ENCODE results near the gene PRAC1.
"Not testable (repeated sequence)": the region's sequence is repeated elsewhere in the genome, so short reads cannot be mapped to it uniquely, and the experiment has no call there.

The PRAC1 gene

GRCh38 chr17:48726916-48727286 lies 4.6 kb upstream of the PRAC1 start:
- DNase-seq (ENCODE audit: low read depth): no peak

- DNase-seq (ENCODE audit: low read depth): no peak
These were observed 4.0 kb upstream of the PRAC1 start for GRCh38 chr17:48726114-48726915.

GRCh38 chr17:48725288-48726064 lies 3.2 kb upstream of the PRAC1 start:
- no peak for DNase-seq (ENCODE audit: low read depth)

GRCh38 chr17:48725004-48725287 lies 2.6 kb upstream of the PRAC1 start:
- DNase-seq (ENCODE audit: low read depth): no peak

- DNase-seq (ENCODE audit: low read depth): peak; percentile 80
These were observed 2.1 kb upstream of the PRAC1 start for GRCh38 chr17:48724251-48725003.

- no peak for DNase-seq (ENCODE audit: low read depth)
These were observed 1.3 kb upstream of the PRAC1 start for GRCh38 chr17:48723423-48724250.

- DNase-seq (ENCODE audit: low read depth): no peak
These were observed 651 bp upstream of the PRAC1 start, which contains the start of gene PRAC2 for GRCh38 chr17:48722915-48723422. TSS of gene PRAC2 (plus strand) at chr17:48723185. CDS start at chr17:48724411, 1,226 bp downstream.

- DNase-seq (ENCODE audit: low read depth): no peak
These were observed 1.3 kb downstream of the PRAC1 start for GRCh38 chr17:48721009-48721402.

GRCh38 chr17:48720266-48721008 lies 1.9 kb downstream of the PRAC1 start:
- no peak for DNase-seq (ENCODE audit: low read depth)

GRCh38 chr17:48719642-48720265 lies 2.6 kb downstream of the PRAC1 start:
- no peak for DNase-seq (ENCODE audit: low read depth)

GRCh38 chr17:48718761-48719641 lies 3.3 kb downstream of the PRAC1 start:
- no peak for DNase-seq (ENCODE audit: low read depth)

- no peak for DNase-seq (ENCODE audit: low read depth)
These were observed 4.0 kb downstream of the PRAC1 start for GRCh38 chr17:48718227-48718760.

- no peak for DNase-seq (ENCODE audit: low read depth)
These were observed 4.7 kb downstream of the PRAC1 start for GRCh38 chr17:48717367-48718226.

- DNase-seq (ENCODE audit: low read depth): not testable (repeated sequence)
These were observed 5.8 kb downstream of the PRAC1 start for GRCh38 chr17:48716549-48716948.

GRCh38 chr17:48715496-48716399 lies 6.6 kb downstream of the PRAC1 start:
- DNase-seq (ENCODE audit: low read depth): no peak

- DNase-seq (ENCODE audit: low read depth): no peak
These were observed 11.2 kb downstream of the PRAC1 start for GRCh38 chr17:48711128-48711527.
